HCT116 (cell line): ENCODE data around the gene FGGY.
"Not testable (repeated sequence)": the region's sequence is repeated elsewhere in the genome, so short reads cannot be mapped to it uniquely, and the experiment has no call there.

ENCODE experiments used
- ATF3 ChIP-seq: IDR thresholded peaks from 2 replicates; pipeline ENCODE4 v1.6.1; 2012
- CTCF ChIP-seq, 3 experiments: fragments of 200-600 bp in 1 of 3; sonication (generic) in 1 of 3; IDR thresholded peaks in 2 of 3; conservative IDR thresholded peaks in 1 of 3; 2 replicates each; pipeline ENCODE4 v1.5.1; 2012 to 2017; ENCODE audit warnings: low read depth in 2 of 3, low read length in 2 of 3, antibody characterized with exemption in 1 of 3, borderline replicate concordance in 1 of 3, control low read depth in 1 of 3, mild to moderate bottlenecking in 1 of 3, mixed read lengths in 1 of 3, mixed run types in 1 of 3, moderate library complexity in 1 of 3; ENCODE audit not compliant: insufficient read depth in 1 of 3
- EZH2phosphoT487 ChIP-seq: fragments of 200-600 bp; IDR thresholded peaks from 2 replicates; pipeline ENCODE4 v1.6.1; 2018; ENCODE audit warnings: antibody characterized with exemption, borderline replicate concordance
- JUND ChIP-seq: IDR thresholded peaks from 2 replicates; pipeline ENCODE4 v1.6.1; 2012
- POLR2A ChIP-seq: IDR thresholded peaks from 2 replicates; pipeline ENCODE4 v1.7.0; 2011; ENCODE audit warnings: borderline replicate concordance; ENCODE audit not compliant: insufficient read depth, insufficient read length; ENCODE audit errors: extremely low read depth
- POLR2AphosphoS5 ChIP-seq: IDR thresholded peaks from 2 replicates; pipeline ENCODE4 v1.6.1; 2011; ENCODE audit warnings: mild to moderate bottlenecking, low read depth, low read length, moderate library complexity
- RAD21 ChIP-seq: IDR thresholded peaks from 2 replicates; pipeline ENCODE4 v1.6.1; 2012; ENCODE audit warnings: low read depth, mild to moderate bottlenecking
- REST ChIP-seq: IDR thresholded peaks from 2 replicates; pipeline ENCODE4 v1.6.1; 2012; ENCODE audit warnings: low read depth
- SP1 ChIP-seq: IDR thresholded peaks from 2 replicates; pipeline ENCODE4 v1.6.1; 2012; ENCODE audit warnings: low read depth
- SRF ChIP-seq: IDR thresholded peaks from 2 replicates; pipeline ENCODE4 v1.6.1; 2012; ENCODE audit warnings: low read depth
- TCF7L2 ChIP-seq: IDR thresholded peaks from 2 replicates; pipeline ENCODE4 v1.7.0; 2011; ENCODE audit warnings: borderline replicate concordance, inconsistent platforms; ENCODE audit not compliant: insufficient read depth, insufficient read length; ENCODE audit errors: extremely low read depth
- ZNF274 ChIP-seq: fragments of 200-500 bp; sonication (Bioruptor generic); IDR thresholded peaks from 2 replicates; pipeline ENCODE4 v1.6.1; 2014; ENCODE audit warnings: mild to moderate bottlenecking, low read depth, low read length, inconsistent platforms

- not testable (repeated sequence) for TF ChIP-seq JUND; CTCF (IDR thresholded peaks at IDR 0.05 in 2 of 3, conservative IDR thresholded peaks at IDR 0.05 in 1 of 3; ENCODE audit: borderline replicate concordance in 1 of 3, insufficient read depth in 1 of 3, low read depth in 2 of 3, low read length in 2 of 3); TCF7L2; POLR2AphosphoS5; EZH2phosphoT487; REST; ATF3; SRF; ZNF274; SP1; POLR2A; RAD21
Measured at GRCh38 chr1:59471991-59472570, 175.2 kb downstream of the FGGY start.
